Erythroblast (primary cell): ENCODE data around the gene NR0B2.
A peak's percentile ranks its signal among the peaks of the same experiment; 100 is the strongest.

Source experiments
- GATA1 ChIP-seq: IDR thresholded peaks from 2 replicates; pipeline ENCODE4 v1.6.1; 2011; ENCODE audit warnings: low read depth, mild to moderate bottlenecking, control low read depth, low read length, moderate library complexity
- POLR2A ChIP-seq: IDR thresholded peaks from 2 replicates; pipeline ENCODE4 v1.6.1; 2011; ENCODE audit warnings: mild to moderate bottlenecking, low read length

DNA sequence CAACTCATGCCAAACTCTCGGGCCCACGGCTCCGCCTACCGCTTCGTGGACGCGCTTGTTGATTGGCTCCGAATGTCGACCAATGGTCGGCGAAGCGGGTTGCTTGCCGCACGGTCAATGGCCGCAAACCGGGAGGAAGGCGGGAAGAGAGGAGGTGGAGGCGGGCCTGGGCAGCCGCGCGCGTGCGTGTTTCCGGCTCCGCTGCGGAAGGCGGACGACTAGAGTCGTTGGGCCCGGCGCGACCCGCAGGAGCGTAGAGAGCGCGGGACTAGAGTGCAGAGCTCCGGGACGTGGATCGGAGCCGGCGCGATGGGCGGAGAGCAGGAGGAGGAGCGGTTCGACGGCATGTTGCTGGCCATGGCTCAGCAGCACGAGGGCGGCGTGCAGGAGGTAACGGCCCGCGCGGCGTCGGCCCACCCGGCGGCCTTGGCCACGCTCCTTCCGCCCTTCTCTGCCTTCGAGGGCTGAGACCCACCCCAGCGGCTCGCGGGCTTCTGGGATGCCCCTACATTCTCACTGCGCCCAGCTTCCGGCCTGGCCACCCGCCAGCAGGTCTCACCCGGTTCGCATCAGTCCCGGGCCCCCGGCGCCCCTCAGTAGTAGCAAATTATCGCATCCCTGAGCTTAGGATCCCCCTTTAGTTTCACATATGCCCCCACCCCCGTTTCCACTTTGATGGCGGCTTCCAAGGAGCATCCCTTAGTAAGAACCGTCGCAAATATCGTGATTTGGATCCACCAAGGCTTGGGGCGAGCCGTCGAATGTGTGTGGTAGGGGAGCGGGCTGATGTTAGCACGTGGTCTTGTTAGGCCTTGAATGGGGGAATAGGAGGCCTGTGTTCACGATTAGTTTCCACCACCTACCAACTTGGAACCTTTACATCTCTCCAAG lies 8.0 kb upstream of the NR0B2 start, which contains the start of gene NUDC:
- TF ChIP-seq POLR2A (peak; percentile 95), GATA1 (no peak)
